Prostate gland (tissue), 2 donors: Measurements from ENCODE around the gene ARHGEF11. TPM values are rescaled to one million over a fixed set of nuclear protein-coding genes. Genes with fewer than 3 reads are reported as not detected.

ENCODE experiments used
- DNase-seq: peaks from one replicate; pipeline ENCODE4 v3.0.0-alpha.2; 2019; ENCODE audit warnings: low spot score
- H3K27ac ChIP-seq, 2 donors: fragments of 200-600 bp; sonication (generic); 2 replicates each; pipeline ENCODE4 v1.5.1; 2017 to 2019
- H3K27me3 ChIP-seq: fragments of 200-600 bp; sonication (generic); replicated peaks from 2 replicates; pipeline ENCODE4 v1.5.1; 2019; ENCODE audit not compliant: insufficient read depth
- H3K36me3 ChIP-seq, 2 donors: fragments of 200-600 bp; sonication (generic); 1 replicate in 1 of 2; 2 replicates in 1 of 2; pipeline versions ENCODE4 v1.5.1 to v1.8.1; 2017 to 2019
- H3K4me1 ChIP-seq: fragments of 200-600 bp; sonication (generic); replicated peaks from 2 replicates; pipeline ENCODE4 v1.5.1; 2019
- H3K4me3 ChIP-seq, 2 donors: fragments of 200-600 bp; sonication (generic); 2 replicates each; pipeline ENCODE4 v1.5.1; 2017 to 2019
- H3K9me3 ChIP-seq: fragments of 200-600 bp; sonication (generic); 2 replicates; pipeline ENCODE4 v1.5.1; 2017
- POLR2A ChIP-seq: fragments of 450-650 bp; IDR thresholded peaks from one replicate; pipeline ENCODE4 v1.6.1; 2016; ENCODE audit warnings: antibody characterized with exemption, mild to moderate bottlenecking
- POLR2AphosphoS5 ChIP-seq: sonication (generic); formaldehyde crosslinking; IDR thresholded peaks from one replicate; pipeline ENCODE4 v1.6.1; 2017; ENCODE audit warnings: antibody characterized with exemption
- whole genome bisulfite sequencing: methylation state at CpG from one replicate; pipeline ENCODE4 v1.1.5; 2018; 5-methylcytosine and 5-hydroxymethylcytosine counted together
- intact Hi-C: fragments of 100-400 bp; cut with DNase I; formaldehyde crosslinking; loops from one replicate; pipeline ENCODE4 v1.14.2; 2022
- total RNA-seq, 2 donors: library from RNA; depleted of rRNA; stranded (reverse); fragments of >200 nt; gene quantifications; one replicate each; pipeline ENCODE4 v1.1.0, GENCODE V29; 2016
- TF ChIP-seq, protein P1 (sequence below), 4 experiments: fragments of 200-600 bp in 2 of 4; fragments of 450-650 bp in 2 of 4; sonication (generic) in 2 of 4; IDR thresholded peaks; 1 replicate in 3 of 4; 2 replicates in 1 of 4; pipeline ENCODE4 v1.5.1; 2016 to 2019; ENCODE audit warnings: antibody characterized with exemption in 4 of 4, mild to moderate bottlenecking in 2 of 4, moderate library complexity in 2 of 4

Gene ARHGEF11
- total RNA-seq, 2 donors from 2014 or later: 38.3 to 92.6 TPM

GRCh38 chr1:156944848-156945247 is 100.7 kb downstream of the ARHGEF11 start:
- Histone ChIP-seq H3K27me3 (no peaks in the 10 kb centered on the region), H3K9me3 (no peaks in the 10 kb centered on the region), H3K4me3 (no peak overlapping the region), H3K27ac (no peak overlapping the region), H3K36me3 (peaks cover 3 to 14% of the 10 kb centered on the region in 2 donors), H3K4me1 (no peaks in the 10 kb centered on the region)
- intact Hi-C loops: no loop called here
- WGBS: 93% methylated on average over 8 of the region's 8 CpGs
- no peak for TF ChIP-seq POLR2A
- no peak for TF ChIP-seq POLR2AphosphoS5
- TF ChIP-seq, protein P1, sequence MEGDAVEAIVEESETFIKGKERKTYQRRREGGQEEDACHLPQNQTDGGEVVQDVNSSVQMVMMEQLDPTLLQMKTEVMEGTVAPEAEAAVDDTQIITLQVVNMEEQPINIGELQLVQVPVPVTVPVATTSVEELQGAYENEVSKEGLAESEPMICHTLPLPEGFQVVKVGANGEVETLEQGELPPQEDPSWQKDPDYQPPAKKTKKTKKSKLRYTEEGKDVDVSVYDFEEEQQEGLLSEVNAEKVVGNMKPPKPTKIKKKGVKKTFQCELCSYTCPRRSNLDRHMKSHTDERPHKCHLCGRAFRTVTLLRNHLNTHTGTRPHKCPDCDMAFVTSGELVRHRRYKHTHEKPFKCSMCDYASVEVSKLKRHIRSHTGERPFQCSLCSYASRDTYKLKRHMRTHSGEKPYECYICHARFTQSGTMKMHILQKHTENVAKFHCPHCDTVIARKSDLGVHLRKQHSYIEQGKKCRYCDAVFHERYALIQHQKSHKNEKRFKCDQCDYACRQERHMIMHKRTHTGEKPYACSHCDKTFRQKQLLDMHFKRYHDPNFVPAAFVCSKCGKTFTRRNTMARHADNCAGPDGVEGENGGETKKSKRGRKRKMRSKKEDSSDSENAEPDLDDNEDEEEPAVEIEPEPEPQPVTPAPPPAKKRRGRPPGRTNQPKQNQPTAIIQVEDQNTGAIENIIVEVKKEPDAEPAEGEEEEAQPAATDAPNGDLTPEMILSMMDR (IDR thresholded peaks at IDR 0.05): no peak
- no peak for DNase-seq

GRCh38 chr1:156944268-156944667 is 101.3 kb downstream of the ARHGEF11 start:
- Histone ChIP-seq H3K4me3 (no peak overlapping the region), H3K4me1 (no peaks in the 10 kb centered on the region), H3K27me3 (no peaks in the 10 kb centered on the region), H3K27ac (no peak overlapping the region), H3K9me3 (no peaks in the 10 kb centered on the region), H3K36me3 (peaks cover 3 to 14% of the 10 kb centered on the region in 2 donors)
- DNase-seq: no peak
- TF ChIP-seq POLR2A (no peak), POLR2AphosphoS5 (no peak)
- TF ChIP-seq, protein P1 (IDR thresholded peaks at IDR 0.05): no peak
- WGBS: 90% methylated on average over 1 of the region's 1 CpG
- intact Hi-C loops: no loop called here

DNA sequence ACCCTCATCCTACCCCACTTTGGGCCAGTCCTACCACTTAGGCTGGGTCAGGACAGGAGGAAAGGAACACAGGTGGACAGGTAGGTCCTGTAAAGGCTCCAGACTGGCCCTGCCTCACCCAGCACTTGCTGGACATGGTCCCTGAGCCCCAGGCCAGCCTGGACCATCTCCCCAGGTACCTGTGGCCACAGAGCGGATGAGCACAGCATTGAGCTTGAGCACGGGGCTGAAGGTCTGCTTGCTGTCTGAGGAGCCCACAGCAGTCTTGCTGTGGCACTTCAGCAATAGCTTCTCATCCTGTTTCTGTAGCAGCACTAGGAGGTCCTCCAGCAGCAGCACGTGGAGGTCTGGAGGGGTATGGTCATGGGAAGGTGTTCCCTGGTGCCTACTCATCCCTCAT is 101.8 kb downstream of the ARHGEF11 start:
- Histone ChIP-seq H3K36me3 (peaks cover 3 to 14% of the 10 kb centered on the region in 2 donors), H3K27ac (no peak overlapping the region), H3K9me3 (no peaks in the 10 kb centered on the region), H3K4me1 (no peaks in the 10 kb centered on the region), H3K27me3 (no peaks in the 10 kb centered on the region), H3K4me3 (no peak overlapping the region)
- 93% methylated on average over 3 of the region's 3 CpGs for WGBS
- intact Hi-C loops: no loop called here
- no peak for TF ChIP-seq POLR2AphosphoS5
- TF ChIP-seq, protein P1 (IDR thresholded peaks at IDR 0.05): no peak
- no peak for TF ChIP-seq POLR2A
- no peak for DNase-seq

- peaks cover 3 to 14% of the 10 kb centered on the region in 2 donors for H3K36me3 ChIP-seq
- 92% methylated on average over 7 of the region's 7 CpGs for WGBS
- intact Hi-C loops: no loop called here
Measured at GRCh38 chr1:156942576-156942975, 103.0 kb downstream of the ARHGEF11 start.

GRCh38 chr1:156942176-156942575 is 103.4 kb downstream of the ARHGEF11 start:
- Histone ChIP-seq H3K36me3 (peaks cover 3 to 14% of the 10 kb centered on the region in 2 donors), H3K27me3 (no peaks in the 10 kb centered on the region), H3K27ac (no peak overlapping the region), H3K9me3 (no peaks in the 10 kb centered on the region), H3K4me1 (no peaks in the 10 kb centered on the region), H3K4me3 (no peak overlapping the region)
- 87% methylated on average over 3 of the region's 3 CpGs for WGBS
- TF ChIP-seq POLR2A: no peak
- TF ChIP-seq, protein P1 (IDR thresholded peaks at IDR 0.05): no peak
- TF ChIP-seq POLR2AphosphoS5: no peak
- DNase-seq: no peak
- intact Hi-C loops: no loop called here

More at GRCh38 chr1:156942576-156942975, 103.0 kb downstream of the ARHGEF11 start:
- no peaks in the 10 kb centered on the region for H3K9me3 ChIP-seq
- DNase-seq: no peak
- no peak overlapping the region for H3K4me3 ChIP-seq
- no peaks in the 10 kb centered on the region for H3K27me3 ChIP-seq
- TF ChIP-seq, protein P1 (IDR thresholded peaks at IDR 0.05): no peak
- TF ChIP-seq POLR2AphosphoS5 (no peak), POLR2A (no peak)
- H3K4me1 ChIP-seq: no peaks in the 10 kb centered on the region
- no peak overlapping the region for H3K27ac ChIP-seq
